GM18858 (cell line): ENCODE results near the gene TREM2.

Experiments
- ATAC-seq: cut with Tn5 transposase; IDR thresholded peaks from one replicate; pipeline ENCODE4 v1.9.1; 2021; ENCODE audit not compliant: unreplicated experiment

The TREM2 gene

DNA sequence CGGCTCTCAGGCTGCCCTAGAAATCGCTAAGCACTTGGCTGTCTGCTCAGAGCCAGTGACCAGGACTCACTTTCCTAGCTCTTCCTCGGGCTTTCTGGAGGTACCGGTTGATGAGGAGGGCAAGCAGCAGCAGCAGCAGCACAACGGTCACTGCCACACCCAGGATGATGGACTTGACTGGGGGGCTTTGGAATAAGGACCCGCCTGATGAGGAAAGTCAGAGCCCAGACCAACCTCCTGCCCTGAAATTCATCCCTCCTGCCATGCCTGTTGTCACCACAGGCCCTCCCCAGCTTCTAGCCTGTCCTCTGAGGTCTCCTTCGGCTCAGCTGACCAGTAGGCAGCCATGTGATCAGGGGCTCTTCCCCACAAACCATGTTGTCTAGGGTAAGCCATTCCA, 21.8 kb upstream of the TREM2 start:
- no peak for ATAC-seq

DNA sequence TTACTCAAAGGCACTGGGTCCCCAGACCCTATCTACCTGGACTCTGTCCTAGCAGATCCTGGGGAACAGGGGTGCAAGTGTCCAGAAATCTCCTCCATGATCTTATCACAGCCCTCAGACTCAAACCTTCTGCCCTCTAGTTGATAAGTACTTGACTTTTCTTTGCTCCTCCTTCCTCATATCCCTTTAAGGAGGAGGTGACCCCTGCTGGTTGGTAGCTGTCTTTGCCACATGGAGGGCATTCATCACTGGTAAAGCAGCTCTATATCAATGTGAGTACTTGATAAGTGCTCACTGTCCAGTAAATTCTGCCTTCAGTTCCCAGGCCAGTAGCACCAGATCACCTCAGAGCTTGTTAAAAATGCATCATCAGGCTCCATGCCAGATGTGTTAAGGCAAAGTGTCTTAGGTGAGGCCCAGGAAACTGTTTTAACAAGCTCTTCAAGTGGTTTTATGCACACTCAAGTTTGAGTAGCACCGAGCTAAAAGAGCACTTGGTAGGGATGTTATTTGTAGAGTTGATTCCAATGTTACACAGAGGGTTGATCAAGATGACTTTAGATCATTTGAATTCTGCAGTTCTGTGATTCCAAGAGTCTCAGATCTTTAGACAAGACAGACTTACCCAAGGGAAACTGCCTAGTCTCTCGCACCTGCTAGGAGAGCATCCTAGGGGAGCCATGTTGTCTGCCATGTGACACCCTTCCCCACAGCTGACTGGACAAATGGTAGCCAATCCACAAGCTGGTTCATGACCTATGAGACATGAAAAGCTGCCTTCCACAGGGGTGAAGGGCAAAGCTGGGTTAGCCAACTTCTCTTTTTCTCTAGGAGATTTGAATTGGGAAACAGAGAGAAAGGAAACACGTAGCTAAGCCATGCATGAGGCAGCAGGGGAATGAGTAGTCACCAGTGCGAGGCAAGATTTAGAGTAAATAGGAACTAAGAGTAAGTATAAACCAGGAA, 19.4 kb upstream of the TREM2 start:
- ATAC-seq = no peak

DNA sequence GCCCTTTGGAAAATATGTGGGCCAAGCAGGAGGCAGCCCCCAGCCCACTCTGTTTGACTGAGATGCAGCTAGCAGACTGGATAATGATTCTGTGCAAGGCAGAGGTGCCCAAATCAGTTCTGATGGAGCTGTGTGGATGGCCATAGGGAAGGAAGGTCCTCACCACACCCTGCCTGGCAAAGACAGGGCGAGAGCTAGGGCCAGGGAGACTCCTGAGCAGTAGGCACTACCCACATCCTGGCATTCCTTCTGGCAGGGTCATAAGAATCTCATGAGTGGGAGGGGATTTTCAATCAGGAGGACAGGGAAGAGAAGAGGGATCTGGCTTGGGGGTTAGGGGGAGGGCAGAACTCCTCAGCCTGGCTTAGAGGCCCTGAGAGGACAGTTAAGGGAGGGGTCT, 18.6 kb upstream of the TREM2 start:
- no peak for ATAC-seq

DNA sequence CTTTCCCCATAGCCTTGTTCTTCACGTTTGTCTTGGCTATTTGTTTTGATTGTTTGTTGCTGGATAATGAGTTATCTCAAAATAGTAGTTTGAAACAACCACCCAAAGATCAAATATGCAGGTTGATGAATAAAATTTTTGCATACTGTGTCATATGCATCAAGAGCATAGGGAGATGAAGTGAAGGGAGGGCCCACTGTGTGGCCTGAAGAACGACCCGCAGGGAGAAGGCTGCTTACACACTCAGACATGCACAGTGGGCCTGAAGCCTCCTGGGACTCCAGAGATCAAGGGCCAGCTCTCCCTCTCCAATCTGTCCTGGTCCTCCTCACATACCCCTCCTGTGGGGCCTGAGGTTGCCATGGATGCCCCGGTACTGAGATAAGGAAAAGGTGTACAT, 16.2 kb upstream of the TREM2 start:
- ATAC-seq = no peak

DNA sequence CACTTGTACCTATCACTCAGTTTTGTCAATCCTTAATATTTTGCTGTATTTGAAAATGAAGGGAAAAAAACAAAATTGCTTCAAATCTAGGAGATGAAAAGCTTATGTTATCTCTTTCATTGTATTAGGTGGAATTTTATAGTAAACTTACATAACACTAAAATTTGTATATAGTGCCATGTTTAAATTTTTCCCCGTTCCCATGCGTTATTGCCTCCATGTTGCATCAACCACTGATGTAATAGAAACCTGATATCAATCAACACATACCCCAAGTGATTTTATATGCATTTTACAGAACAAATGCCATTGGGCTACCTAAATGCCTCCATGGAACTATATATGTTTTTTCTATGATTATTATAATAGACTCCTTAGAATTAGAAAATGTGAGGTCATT, 14.8 kb upstream of the TREM2 start:
- no peak for ATAC-seq

DNA sequence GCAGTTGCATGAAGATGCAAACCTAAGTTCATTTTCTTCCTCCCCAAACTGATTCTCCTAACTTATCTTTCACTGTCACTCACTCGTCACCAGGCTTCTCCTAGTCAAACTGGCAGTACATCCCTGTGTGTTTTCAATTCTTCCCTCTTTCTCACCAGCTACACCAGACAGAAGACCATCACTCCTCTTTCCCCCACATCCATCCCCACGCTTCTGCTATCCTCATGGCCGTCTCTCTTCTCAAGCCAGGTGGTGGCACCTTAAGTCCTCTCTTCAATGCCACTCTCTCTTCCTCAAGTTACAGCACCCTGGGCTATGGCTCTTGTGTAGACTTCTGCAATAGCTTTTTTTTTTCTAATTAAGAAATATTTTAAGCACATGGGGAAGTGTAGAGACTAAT, 14.4 kb upstream of the TREM2 start:
- ATAC-seq = no peak

DNA sequence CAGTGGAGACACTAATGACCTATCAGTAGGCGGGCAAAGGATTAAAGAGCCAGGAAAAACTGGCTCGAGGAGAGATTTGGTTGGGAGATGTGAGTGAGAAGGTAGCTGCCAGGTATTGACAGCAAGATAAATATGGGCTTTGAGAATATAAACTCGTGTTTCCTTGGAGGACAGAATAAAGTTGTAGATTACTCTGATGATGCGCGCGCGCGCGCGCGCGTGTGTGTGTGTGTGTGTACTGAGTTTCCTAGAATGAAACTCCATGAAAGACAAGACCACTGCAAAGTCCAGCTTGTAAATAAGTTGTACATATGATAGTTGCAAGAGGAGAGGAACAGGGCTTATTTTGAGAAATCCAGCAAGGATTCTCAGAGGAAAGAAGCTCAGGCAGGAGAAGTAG, 13.3 kb upstream of the TREM2 start:
- ATAC-seq = no peak

DNA sequence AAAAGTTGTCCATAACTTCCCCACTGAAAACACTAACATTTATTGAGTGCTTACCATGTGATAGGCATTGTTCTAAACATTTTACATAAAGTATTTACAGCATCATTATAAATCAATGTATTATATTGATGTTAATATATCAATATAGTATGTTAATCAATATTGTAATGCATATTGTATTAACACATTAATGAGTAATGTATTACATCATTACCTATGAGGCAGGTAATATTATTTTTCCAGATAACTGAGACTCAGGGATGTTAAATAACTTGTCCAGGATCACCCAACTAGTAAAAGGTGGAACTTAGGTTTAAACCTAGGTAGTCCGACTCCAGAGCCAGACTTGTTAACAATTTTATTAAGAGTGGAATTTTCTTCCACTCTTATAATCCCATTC, 12.2 kb upstream of the TREM2 start:
- ATAC-seq = no peak

DNA sequence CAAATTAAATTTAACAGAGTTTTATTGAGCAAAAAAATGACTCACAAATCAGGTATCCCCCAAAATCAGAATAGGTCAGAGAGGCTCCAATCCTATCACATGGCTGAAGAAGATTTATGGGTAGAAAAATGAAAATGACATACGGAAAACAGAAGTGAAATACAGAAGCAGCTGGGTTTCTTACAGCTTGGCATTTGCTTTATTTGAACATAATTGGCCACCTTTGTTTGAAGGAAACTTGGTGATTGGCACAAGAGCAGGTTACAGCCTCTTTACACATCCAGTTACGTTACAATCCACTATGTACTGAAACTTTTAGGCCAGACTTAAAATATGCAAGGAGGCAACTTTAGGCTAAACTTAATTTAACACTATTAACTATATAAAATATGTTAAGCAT, 11.7 kb upstream of the TREM2 start:
- no peak for ATAC-seq

DNA sequence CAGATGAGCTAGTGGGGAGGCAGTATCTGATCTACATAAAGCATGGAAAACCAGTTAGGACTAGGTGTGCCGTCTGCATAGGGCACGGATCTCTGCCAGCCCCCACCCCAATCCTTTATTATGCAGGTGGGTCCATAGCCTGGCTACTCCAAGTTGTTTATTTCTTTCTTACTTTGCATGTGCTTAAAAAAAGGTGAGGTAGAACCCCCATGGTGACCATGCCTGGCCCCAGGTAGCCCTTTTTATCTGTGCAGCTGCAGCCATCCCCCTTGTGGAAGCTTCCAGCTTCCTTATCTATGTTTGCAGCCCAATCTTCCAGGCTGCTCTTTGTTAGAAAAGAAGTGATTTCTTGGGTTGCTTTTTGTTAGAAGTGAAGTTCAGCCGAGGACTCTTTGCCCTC, 9.0 kb upstream of the TREM2 start:
- ATAC-seq = no peak

DNA sequence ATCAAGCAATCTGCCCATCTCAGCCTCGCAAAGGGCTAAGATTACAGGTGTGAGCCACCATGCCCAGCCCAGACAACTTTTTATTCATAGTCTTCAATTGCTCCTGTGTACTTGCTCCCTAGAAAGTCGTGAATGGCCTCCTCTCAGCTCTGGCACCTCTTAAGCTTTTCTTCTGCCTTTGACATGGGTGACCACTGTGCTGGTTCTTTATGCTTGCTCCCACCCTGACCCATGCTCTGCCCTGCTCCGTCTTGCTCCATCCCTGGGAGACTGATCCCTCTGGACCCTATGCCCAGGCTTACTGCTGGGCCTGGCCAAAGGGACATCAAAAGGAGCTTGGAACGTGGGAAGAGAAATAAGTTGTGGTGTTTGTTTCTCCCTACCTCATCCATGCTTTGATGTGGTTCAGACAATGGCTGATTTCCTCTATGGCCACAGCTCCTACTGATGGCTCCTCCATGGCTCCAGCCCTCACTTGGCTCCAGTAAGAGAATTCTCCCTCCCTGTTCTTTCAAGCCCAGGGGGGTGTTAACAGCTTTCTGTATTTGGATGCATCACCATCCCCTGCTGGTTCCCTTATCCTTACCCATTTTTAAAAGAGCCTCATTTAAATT, 7.7 kb upstream of the TREM2 start:
- no peak for ATAC-seq

DNA sequence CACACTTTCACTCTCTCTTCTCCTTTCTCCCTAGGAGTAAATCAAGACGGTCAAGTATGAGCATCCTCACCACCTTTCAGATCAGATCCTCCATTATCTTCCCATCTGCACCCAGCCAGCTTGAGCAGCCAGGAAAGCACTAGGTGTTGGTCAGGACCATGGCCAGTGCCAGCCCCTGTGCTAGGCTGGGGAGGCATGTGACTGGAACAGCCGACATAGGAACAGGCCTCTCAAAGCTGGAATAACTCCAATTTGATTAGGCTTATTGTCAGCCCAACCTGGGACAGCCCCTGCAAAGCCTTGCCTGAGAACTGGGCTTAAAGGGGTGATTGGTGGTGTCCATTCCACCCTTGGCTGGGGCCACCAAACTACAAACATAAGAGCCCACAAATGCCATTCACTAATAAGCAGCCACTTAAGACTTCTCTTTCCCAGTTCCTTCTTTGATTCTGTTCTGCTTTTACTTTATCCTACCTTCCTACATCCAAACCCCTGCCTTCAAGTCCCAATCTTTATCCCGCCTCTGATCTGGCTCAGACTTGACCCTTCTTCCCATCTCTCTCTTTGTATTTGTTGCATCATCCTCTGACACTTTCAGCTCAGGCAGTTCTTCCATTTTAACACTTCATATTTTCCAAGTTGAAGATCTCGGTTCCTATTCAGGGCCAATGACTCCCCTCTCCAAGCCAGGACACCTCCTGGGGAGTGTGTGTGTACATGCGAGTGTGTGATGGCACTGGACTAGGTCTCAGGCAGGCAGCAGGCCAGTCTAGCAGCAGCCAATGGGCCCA, 4.5 kb upstream of the TREM2 start:
- no peak for ATAC-seq

DNA sequence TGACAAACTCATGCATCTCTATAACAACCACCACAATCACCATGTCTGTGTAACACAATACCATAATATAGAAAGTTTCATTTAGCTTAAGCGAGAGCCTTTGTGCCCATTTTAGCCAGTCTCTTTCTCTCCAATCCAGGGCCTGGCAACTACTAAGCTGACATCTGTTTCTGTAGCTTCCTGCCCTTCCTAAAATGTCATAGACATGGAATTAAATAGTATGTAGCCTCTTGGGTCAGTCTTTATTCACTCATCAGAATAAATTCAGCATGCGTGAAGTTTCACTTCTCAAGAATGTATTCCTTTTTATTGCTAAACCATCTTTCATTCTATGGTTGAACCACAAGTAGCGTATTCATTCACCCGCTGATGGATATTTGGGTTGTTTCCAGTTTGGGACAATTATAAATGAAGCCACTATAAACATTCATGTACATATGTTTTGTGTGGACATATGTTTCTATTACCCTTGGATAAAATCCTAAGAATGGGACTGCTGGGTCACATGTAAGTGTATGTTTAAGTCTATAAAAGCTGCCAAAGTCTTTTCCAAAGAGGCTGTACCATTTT, 1.7 kb upstream of the TREM2 start:
- ATAC-seq = no peak

DNA sequence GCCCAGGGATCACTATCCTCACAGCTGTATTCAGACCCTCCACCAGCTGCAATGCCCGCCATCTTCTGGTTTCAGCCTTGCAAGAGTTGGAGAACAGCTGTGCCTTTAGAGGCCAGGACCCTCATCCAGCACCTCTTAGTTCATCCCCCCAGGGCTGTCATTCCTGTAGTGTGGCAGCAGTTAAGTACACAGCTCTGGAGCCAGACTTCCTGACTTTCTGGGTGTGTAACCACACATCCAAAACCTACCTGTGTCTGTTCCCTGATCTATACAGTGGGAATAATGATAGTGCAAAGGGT, 452 bp upstream of the TREM2 start:
- no peak for ATAC-seq

DNA sequence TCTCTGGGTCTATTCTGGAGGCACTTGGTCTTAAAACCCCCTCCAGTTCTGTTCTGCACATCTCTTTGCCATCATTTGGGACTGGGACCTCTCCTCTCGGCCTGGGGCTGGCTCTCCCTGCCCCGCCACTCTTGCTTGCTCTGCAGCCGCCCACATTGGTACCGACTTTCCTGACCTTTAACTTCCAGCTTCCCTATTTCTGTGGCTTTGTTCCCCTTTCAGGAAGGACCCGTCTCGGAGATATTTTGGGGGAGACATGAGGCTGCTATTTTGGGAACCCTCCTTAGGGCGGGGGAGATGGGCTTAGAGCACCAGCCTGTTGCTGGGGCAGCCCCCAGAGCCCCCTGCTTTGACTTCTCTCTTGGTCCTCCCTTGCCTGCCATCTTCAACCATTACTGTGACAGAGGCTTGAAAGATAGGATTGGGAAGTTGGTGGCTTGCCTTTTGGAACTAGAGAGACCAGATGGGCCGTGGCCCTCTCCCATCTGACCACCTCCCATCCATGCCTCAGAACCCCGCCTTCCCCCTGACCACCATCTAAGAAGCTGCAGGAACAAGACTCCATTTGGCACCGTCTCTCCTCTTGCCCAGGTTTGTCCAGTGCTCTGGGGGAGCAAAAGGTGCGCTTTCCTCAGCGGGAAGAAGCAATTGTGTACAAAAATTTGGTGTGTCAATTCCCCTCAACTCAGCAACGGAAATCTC, 914 bp downstream of the TREM2 start:
- ATAC-seq = no peak

DNA sequence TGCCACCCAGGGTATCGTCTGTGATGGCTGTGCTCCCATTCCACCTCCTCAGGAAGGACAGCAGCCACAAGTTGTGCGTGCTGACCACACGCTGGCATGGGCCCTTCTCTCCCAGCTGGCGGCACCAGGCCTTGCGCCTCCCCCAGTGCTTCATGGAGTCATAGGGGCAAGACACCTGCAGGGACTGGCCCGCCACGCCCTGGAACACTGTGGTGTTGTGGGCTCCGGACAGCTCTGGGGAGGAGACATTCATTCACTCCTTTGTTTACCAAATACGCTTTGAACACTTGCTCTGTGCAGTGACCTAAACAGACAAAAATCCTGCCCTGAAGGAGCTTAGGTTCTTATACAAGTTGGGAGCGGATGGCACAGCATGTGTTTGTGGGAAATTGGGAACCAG, 1.5 kb downstream of the TREM2 start:
- no peak for ATAC-seq

DNA sequence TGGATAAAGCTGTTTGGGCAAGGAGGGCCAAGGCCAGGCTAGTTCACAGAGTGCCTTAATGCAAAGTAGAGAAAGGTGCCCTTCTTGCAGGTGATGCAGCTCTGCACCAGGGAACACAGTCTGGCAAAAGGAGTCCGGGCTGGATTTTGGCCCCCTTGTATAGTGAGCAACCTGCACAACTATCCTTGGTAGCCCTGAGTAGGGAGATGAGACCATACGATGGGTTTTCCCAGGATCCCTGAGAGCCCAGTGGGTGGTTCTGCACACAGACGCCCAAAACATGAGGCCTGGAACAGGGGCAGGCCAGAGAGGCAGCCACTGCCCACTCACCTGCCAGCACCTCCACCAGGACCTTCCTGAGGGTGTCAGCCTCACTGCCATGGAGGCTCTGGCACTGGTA, 2.0 kb downstream of the TREM2 start:
- no peak for ATAC-seq

DNA sequence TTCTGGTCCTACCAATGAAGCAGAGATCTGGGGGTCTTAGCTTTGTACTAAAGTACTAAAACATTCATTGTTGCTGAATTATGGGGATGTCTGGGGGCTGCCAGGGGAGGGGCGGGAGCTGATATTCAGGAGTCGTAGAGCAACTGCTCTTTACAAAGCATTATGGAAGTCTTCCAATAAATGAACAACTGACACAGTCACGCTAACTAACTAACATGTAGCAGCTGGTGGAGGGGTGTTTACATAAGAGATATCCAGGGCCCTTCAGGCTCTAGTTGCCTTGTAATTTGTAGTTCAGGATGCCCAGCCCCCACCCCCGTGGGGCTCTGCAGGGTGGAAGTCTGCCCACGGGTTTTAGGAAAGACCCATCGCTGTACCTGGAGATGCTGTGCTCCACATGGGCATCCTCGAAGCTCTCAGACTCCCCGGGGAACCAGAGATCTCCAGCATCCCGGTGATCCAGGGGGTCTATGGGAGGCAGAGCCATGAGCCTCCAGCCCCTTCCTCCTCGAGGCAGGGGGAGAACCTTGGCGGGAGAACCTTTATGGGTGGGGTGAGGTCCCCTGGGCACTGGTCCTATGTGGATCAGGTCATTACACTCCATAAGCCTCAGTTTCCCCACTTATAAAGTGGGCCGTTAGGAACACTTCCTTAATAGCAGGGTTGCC, 3.4 kb downstream of the TREM2 start:
- ATAC-seq = no peak

DNA sequence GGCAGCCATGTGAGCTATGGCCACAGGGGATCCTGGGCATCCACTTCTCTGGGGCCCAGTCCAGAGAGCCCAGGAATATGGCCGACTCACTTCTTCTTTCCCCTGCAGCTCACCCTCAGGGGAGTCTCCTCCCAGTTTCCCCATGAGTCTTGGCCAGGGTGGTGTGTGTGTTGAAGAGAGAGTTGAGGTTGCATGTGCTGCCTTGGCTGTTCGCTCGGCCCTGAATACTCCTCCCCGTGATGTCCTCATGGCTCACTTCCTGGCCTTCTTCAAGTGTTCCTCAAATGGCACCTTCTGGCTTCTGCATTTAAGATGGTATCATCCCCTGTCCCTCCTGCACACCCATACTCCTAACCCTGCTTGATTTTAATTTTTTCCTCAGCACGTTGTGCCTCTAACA, 5.6 kb downstream of the TREM2 start:
- no peak for ATAC-seq

DNA sequence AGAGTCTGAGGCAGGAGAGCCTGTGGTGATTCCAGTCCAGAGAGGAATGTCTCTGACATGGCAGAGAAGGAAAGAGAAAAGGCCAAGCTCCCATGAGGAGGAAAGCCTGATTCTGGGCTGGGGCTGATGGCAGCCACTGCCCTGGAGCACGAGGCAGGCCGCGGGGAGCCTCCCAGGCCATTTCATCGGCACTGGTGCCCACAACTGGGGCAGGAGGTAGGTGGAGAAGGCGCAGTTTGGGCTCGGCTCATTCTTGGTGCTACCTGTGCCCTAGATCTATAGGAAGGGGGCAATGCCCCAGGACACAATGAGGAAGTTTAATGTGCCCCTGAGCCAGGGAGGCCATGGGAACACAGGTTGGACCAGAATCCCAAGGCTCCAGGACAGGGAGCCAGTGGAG, 6.1 kb downstream of the TREM2 start:
- no peak for ATAC-seq

DNA sequence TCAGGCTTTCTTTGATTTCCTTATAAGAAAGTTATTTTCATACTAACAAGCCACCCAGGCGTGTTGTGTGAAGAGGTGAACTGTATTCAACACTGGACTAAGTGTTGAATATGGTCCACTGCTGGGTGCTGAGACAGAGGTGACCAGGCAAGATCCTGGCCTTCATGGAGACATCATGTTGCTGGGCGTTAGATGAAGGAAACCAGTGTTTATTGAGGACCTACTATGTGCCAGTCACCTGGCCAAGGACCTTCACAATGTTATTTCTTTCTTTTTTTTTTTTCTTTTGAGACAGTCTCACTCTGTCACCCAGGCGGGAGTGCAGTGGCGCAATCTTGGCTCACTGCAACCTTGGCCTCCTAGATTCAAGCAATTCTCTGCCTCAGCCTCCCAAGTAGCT, 6.9 kb downstream of the TREM2 start:
- no peak for ATAC-seq
